ENCODE data around the gene ATP13A3.

DNA sequence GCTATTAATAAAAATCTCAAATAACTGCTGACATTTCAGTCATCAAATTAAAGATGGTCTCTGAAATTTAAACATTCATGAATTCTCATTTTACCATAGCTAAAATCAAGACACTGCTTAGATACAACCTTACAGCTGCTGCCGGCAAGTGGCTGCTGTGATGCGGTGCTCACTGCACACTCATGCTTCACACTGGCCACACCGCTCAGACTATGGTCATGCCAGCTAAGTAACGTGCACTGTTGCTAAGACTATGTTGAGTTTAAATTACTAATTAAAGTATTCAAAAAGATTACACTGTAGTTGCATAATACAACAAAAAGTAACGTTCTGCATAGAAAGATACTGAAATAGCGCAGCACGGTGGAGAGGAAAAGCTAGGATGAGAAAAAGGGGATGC lies 12.1 kb downstream of the ATP13A3 start:
- TF ChIP-seq RHOXF2B (CRISPR knock-in tag; conservative IDR thresholded peaks at IDR 0.05), result no peak
- no peak for TF ChIP-seq TCF7L2 (IDR thresholded peaks at IDR 0.05; ENCODE audit: low read depth, low read length)
- TF ChIP-seq, protein P1, sequence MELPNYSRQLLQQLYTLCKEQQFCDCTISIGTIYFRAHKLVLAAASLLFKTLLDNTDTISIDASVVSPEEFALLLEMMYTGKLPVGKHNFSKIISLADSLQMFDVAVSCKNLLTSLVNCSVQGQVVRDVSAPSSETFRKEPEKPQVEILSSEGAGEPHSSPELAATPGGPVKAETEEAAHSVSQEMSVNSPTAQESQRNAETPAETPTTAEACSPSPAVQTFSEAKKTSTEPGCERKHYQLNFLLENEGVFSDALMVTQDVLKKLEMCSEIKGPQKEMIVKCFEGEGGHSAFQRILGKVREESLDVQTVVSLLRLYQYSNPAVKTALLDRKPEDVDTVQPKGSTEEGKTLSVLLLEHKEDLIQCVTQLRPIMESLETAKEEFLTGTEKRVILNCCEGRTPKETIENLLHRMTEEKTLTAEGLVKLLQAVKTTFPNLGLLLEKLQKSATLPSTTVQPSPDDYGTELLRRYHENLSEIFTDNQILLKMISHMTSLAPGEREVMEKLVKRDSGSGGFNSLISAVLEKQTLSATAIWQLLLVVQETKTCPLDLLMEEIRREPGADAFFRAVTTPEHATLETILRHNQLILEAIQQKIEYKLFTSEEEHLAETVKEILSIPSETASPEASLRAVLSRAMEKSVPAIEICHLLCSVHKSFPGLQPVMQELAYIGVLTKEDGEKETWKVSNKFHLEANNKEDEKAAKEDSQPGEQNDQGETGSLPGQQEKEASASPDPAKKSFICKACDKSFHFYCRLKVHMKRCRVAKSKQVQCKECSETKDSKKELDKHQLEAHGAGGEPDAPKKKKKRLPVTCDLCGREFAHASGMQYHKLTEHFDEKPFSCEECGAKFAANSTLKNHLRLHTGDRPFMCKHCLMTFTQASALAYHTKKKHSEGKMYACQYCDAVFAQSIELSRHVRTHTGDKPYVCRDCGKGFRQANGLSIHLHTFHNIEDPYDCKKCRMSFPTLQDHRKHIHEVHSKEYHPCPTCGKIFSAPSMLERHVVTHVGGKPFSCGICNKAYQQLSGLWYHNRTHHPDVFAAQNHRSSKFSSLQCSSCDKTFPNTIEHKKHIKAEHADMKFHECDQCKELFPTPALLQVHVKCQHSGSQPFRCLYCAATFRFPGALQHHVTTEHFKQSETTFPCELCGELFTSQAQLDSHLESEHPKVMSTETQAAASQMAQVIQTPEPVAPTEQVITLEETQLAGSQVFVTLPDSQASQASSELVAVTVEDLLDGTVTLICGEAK (IDR thresholded peaks at IDR 0.05), result no peak
- TF ChIP-seq, protein P1 (CRISPR knock-in tag; IDR thresholded peaks at IDR 0.05), result no peak
- TF ChIP-seq EWSR1 (IDR thresholded peaks at IDR 0.05; ENCODE audit: borderline replicate concordance, low read depth, partially characterized antibody), result no peak
- TF ChIP-seq NFXL1 (CRISPR knock-in tag; IDR thresholded peaks at IDR 0.05), result no peak
- TF ChIP-seq STAT5B (CRISPR knock-in tag; IDR thresholded peaks at IDR 0.05), result no peak
- TF ChIP-seq, protein P2, sequence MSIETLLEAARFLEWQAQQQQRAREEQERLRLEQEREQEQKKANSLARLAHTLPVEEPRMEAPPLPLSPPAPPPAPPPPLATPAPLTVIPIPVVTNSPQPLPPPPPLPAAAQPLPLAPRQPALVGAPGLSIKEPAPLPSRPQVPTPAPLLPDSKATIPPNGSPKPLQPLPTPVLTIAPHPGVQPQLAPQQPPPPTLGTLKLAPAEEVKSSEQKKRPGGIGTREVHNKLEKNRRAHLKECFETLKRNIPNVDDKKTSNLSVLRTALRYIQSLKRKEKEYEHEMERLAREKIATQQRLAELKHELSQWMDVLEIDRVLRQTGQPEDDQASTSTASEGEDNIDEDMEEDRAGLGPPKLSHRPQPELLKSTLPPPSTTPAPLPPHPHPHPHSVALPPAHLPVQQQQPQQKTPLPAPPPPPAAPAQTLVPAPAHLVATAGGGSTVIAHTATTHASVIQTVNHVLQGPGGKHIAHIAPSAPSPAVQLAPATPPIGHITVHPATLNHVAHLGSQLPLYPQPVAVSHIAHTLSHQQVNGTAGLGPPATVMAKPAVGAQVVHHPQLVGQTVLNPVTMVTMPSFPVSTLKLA (conservative IDR thresholded peaks at IDR 0.05), result no peak
- TF ChIP-seq POLR2A (conservative IDR thresholded peaks at IDR 0.05), result no peak
- no peak for TF ChIP-seq ETS1 (conservative IDR thresholded peaks at IDR 0.05; ENCODE audit: control insufficient read depth, low read depth, low read length)
- no peak for TF ChIP-seq DIDO1 (tag; IDR thresholded peaks at IDR 0.05; ENCODE audit: low read depth)
- no peak for TF ChIP-seq IRF2 (CRISPR knock-in tag; IDR thresholded peaks at IDR 0.05)
- TF ChIP-seq USF2 (CRISPR knock-in tag; IDR thresholded peaks at IDR 0.05), result no peak
